PC-9 (cell line): Measurements from ENCODE around the gene GNA12. TPM values are rescaled to one million over a fixed set of nuclear protein-coding genes. Genes with fewer than 3 reads are reported as not detected.

Experiments used
- BruUV-seq: library from RNA; stranded (reverse); fragments of 400-500 nt; replicated peaks from 2 replicates; lab custom pipeline; 2021; lab: Mats Ljungman, UMichigan
- CTCF ChIA-PET: fragments of 300-600 bp; sonication (Branson Sonifier 250); formaldehyde crosslinking; loops from one replicate; lab custom pipeline; 2022; ENCODE audit warnings: antibody characterized with exemption; lab: Charles Lee
- POLR2A ChIA-PET: fragments of 300-600 bp; sonication (Branson Sonifier 250); formaldehyde crosslinking; loops from one replicate; lab custom pipeline; 2022; ENCODE audit warnings: antibody characterized with exemption; ENCODE audit not compliant: unreplicated experiment; lab: Charles Lee
- DNase-seq, 2 experiments: peaks; one replicate each; pipeline versions ENCODE4 v3.0.0 to v3.0.0-alpha.2; 2015 to 2022; ENCODE audit warnings: mixed read lengths in 1 of 2
- H2AFZ ChIP-seq: fragments of 200-600 bp; sonication (generic); 2 replicates; pipeline ENCODE4 v1.8.1; 2017; ENCODE audit warnings: antibody characterized with exemption
- H3F3A ChIP-seq: fragments of 200-600 bp; sonication (generic); 2 replicates; pipeline ENCODE4 v1.8.1; 2017; ENCODE audit warnings: antibody characterized with exemption, mild to moderate bottlenecking, low read depth; ENCODE audit not compliant: insufficient read depth
- H3K27ac ChIP-seq: fragments of 200-600 bp; sonication (generic); 2 replicates; pipeline ENCODE4 v1.6.1; 2016; ENCODE audit warnings: mixed run types
- H3K27me3 ChIP-seq: fragments of 200-600 bp; sonication (generic); 2 replicates; pipeline ENCODE4 v1.6.1; 2016; ENCODE audit warnings: low read depth, mixed run types; ENCODE audit not compliant: insufficient read depth
- H3K36me3 ChIP-seq: fragments of 200-600 bp; sonication (generic); 2 replicates; pipeline ENCODE4 v1.6.1; 2016; ENCODE audit warnings: low read depth, mixed run types
- H3K4me1 ChIP-seq: fragments of 200-600 bp; sonication (generic); replicated peaks from 2 replicates; pipeline ENCODE4 v1.6.1; 2016; ENCODE audit warnings: mixed run types; ENCODE audit not compliant: insufficient read depth
- H3K4me2 ChIP-seq: fragments of 200-600 bp; sonication (generic); 2 replicates; pipeline ENCODE4 v1.6.1; 2017; ENCODE audit warnings: mixed run types
- H3K4me3 ChIP-seq: fragments of 200-600 bp; sonication (generic); 2 replicates; pipeline ENCODE4 v1.6.1; 2016; ENCODE audit warnings: mixed run types
- H3K79me2 ChIP-seq: fragments of 200-600 bp; sonication (generic); 2 replicates; pipeline ENCODE4 v1.6.1; 2017; ENCODE audit warnings: low read depth, mixed run types
- H3K9me2 ChIP-seq: fragments of 200-600 bp; sonication (generic); 2 replicates; pipeline ENCODE4 v1.8.1; 2017; ENCODE audit warnings: mild to moderate bottlenecking; ENCODE audit not compliant: insufficient read depth
- H3K9me3 ChIP-seq: fragments of 200-600 bp; sonication (generic); 2 replicates; pipeline ENCODE4 v1.8.1; 2016; ENCODE audit warnings: low read depth; ENCODE audit not compliant: insufficient read depth
- H4K20me1 ChIP-seq: fragments of 200-600 bp; sonication (generic); 2 replicates; pipeline ENCODE4 v1.8.1; 2017; ENCODE audit not compliant: insufficient read depth
- CTCF ChIP-seq: fragments of 200-600 bp; sonication (generic); conservative IDR thresholded peaks from 2 replicates; pipeline ENCODE4 v1.6.1; 2017; ENCODE audit warnings: mixed run types, antibody characterized with exemption, mild to moderate bottlenecking, moderate library complexity
- EZH2 ChIP-seq: fragments of 200-600 bp; sonication (generic); IDR thresholded peaks from 2 replicates; pipeline ENCODE4 v1.8.0; 2017; ENCODE audit warnings: antibody characterized with exemption, low read depth
- intact Hi-C: fragments of 100-400 bp; cut with micrococcal nuclease; formaldehyde crosslinking; loops from one replicate; pipeline ENCODE4 v1.10.0; 2022; ENCODE audit not compliant: unreplicated experiment
- total RNA-seq: library from RNA; stranded (reverse); gene quantifications from 2 replicates; pipeline ENCODE4 v1.2.3, GENCODE V29; 2021

GNA12 gene
- total RNA-seq, 1 experiment from 2014 or later: 51.7 TPM

DNA sequence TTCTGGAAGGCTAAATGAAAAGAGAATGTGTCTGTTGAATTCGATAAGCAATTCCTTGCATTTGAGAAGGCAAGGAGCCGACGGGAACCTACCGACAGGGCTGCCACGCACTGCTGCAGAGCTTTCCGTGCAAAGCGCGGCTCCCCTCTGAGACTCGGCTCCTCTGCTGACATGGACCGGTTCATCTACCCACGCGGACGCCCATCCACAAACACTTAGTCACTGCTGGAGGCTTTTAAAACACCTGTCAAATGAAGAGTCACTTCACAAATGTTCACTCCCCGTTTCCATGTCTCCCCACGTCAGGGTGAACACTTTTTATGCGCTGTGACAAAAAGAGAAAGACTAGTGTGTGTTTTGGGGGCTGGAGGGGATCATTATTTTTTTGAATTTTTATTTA, 124.1 kb downstream of the GNA12 start:
- H2AFZ ChIP-seq: no peak overlapping the region
- no peak for DNase-seq
- H3K4me1 ChIP-seq: no peaks in the 10 kb centered on the region
- no peak for TF ChIP-seq CTCF
- no peak for TF ChIP-seq EZH2
- no peaks in the 10 kb centered on the region for H3K9me2 ChIP-seq
- H3K36me3 ChIP-seq: peaks cover 11% of the 10 kb centered on the region
- H3K9me3 ChIP-seq: no peaks in the 10 kb centered on the region
- H3F3A ChIP-seq: peaks cover 7% of the 10 kb centered on the region; the same call in 1 of the 2 replicates
- no peaks in the 10 kb centered on the region for H3K79me2 ChIP-seq
- H3K4me2 ChIP-seq: no peak overlapping the region
- no TSS peak for BruUV-seq
- H4K20me1 ChIP-seq: no peaks in the 10 kb centered on the region
- H3K27ac ChIP-seq: no peak overlapping the region
- H3K4me3 ChIP-seq: no peak overlapping the region
- ChIA-PET POLR2A (no interaction called here), CTCF (no interaction called here)
- intact Hi-C loops: no loop called here
- no peaks in the 10 kb centered on the region for H3K27me3 ChIP-seq

DNA sequence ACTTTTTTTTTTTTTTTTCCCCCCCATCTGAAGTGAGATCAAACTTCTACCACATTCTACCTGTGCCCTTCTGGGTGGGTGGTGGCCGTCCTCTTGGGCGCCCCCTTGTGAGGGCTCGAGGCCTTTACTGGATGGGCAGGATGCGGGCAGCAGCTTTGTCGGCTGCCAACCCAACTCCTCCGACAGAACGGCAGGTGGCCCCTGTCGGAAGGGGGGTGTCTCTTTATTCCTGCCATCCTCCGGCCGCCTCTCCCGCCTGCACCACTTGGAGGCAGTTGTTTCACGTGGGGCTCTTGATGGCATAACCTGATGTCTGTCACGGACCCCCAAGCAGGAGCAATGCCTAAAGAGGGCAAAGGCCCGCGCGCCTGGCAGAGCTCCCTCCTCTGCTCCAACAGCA, 125.1 kb downstream of the GNA12 start:
- H3K9me2 ChIP-seq: no peaks in the 10 kb centered on the region
- intact Hi-C loops: no loop called here
- peak in 1 of 2 experiments; percentile 37 for DNase-seq
- POLR2A ChIA-PET: no interaction called here
- H3K9me3 ChIP-seq: no peaks in the 10 kb centered on the region
- H4K20me1 ChIP-seq: no peaks in the 10 kb centered on the region
- H3K27ac ChIP-seq: no peak overlapping the region
- no peaks in the 10 kb centered on the region for H3K79me2 ChIP-seq
- peak; percentile 74 for TF ChIP-seq CTCF
- TF ChIP-seq EZH2: no peak
- no peak overlapping the region for H2AFZ ChIP-seq
- no peaks in the 10 kb centered on the region for H3K4me1 ChIP-seq
- H3F3A ChIP-seq: peaks cover 7% of the 10 kb centered on the region; the same call in 1 of the 2 replicates
- CTCF ChIA-PET: interaction anchor here (0.7 kb wide), 2 partner anchors 39 to 85 kb away, joined by 4 to 7 read pairs; no protein-coding TSS in a partner anchor
- H3K4me2 ChIP-seq: no peak overlapping the region
- no TSS peak for BruUV-seq
- no peaks in the 10 kb centered on the region for H3K27me3 ChIP-seq
- H3K36me3 ChIP-seq: peaks cover 11% of the 10 kb centered on the region
- H3K4me3 ChIP-seq: no peak overlapping the region

GRCh38 chr7:2718296-2718965, 125.7 kb downstream of the GNA12 start:
- Histone ChIP-seq H3K9me2 (no peaks in the 10 kb centered on the region), H3K4me3 (no peak overlapping the region), H3K4me2 (no peak overlapping the region), H3K9me3 (no peaks in the 10 kb centered on the region), H3K4me1 (no peaks in the 10 kb centered on the region), H3K36me3 (peaks cover 11% of the 10 kb centered on the region), H3K27me3 (no peaks in the 10 kb centered on the region), H2AFZ (no peak overlapping the region), H3K79me2 (no peaks in the 10 kb centered on the region), H3F3A (peaks cover 7% of the 10 kb centered on the region; the same call in 1 of the 2 replicates), H4K20me1 (no peaks in the 10 kb centered on the region), H3K27ac (no peak overlapping the region)
- ChIA-PET POLR2A (no interaction called here), CTCF (interaction anchor here (0.7 kb wide), 2 partner anchors 40 to 86 kb away, joined by 4 to 7 read pairs; no protein-coding TSS in a partner anchor)
- intact Hi-C loops: no loop called here
- TF ChIP-seq EZH2: no peak
- TF ChIP-seq CTCF: no peak
- no TSS peak for BruUV-seq
- DNase-seq: no peak
